IPS DF 6.9 (cell line): ENCODE measurements around the gene FRMPD2.

Source experiments
- DNase-seq: peaks from one replicate; pipeline ENCODE4 v3.0.0-alpha.2; 2013; ENCODE audit warnings: low read depth, low spot score
- H3K27ac ChIP-seq: one replicate; pipeline ENCODE4 v1.5.1; 2013; ENCODE audit warnings: low read length, control low read depth
- H3K27me3 ChIP-seq: 2 replicates; pipeline ENCODE4 v1.6.1; 2013; ENCODE audit warnings: mild to moderate bottlenecking, low read length; ENCODE audit not compliant: control insufficient read depth, insufficient read depth
- H3K36me3 ChIP-seq: 2 replicates; pipeline ENCODE4 v1.6.1; 2013; ENCODE audit warnings: low read length; ENCODE audit not compliant: control insufficient read depth, insufficient read depth
- H3K4me1 ChIP-seq: 2 replicates; pipeline ENCODE4 v1.6.1; 2013; ENCODE audit warnings: low read length; ENCODE audit not compliant: control insufficient read depth, insufficient read depth
- H3K4me3 ChIP-seq: 2 replicates; pipeline ENCODE4 v1.5.1; 2013; ENCODE audit warnings: mild to moderate bottlenecking, low read length
- H3K9me3 ChIP-seq: 2 replicates; pipeline ENCODE4 v1.6.1; 2013; ENCODE audit warnings: low read length, inconsistent platforms; ENCODE audit not compliant: control insufficient read depth, insufficient read depth
- WGBS: extraction: QIAGEN DNeasy Blood & Tissue Kit; methylation state at CpG from one replicate; pipeline ENCODE4 v1.1.7; 2013; ENCODE audit warnings: mixed read lengths, missing lambda C conversion rate; ENCODE audit not compliant: insufficient read length, insufficient coverage; 5-methylcytosine and 5-hydroxymethylcytosine counted together

The FRMPD2 gene

DNA sequence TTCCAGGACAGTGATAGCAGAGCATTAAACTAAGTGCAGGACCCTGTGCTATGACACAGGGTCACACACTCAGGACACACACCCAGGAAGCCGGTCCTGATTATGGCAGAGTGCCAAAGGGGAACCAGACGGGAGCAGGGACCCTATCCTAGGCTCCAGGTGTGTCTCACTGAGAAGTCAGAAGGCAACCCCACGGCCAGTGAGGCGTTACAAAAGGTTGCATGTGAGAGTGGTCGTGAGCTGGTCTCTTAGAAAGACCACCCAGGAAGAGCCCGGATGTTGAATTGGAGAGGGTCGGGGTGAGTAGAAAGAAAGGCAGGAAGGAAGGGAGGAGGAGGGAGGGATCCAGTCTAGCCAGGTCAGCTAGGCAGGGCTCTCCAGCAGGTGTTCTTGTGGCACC, 31.0 kb downstream of the FRMPD2 start:
- Histone ChIP-seq H3K27me3 (no peaks in the 10 kb centered on the region), H3K36me3 (no peaks in the 10 kb centered on the region), H3K9me3 (no peaks in the 10 kb centered on the region), H3K27ac (no peak overlapping the region), H3K4me3 (no peak overlapping the region), H3K4me1 (peaks cover 2% of the 10 kb centered on the region; the same call in 1 of the 2 replicates)
- no CpG with 5 or more reads among the region's 7 CpGs for WGBS
- no peak for DNase-seq

DNA sequence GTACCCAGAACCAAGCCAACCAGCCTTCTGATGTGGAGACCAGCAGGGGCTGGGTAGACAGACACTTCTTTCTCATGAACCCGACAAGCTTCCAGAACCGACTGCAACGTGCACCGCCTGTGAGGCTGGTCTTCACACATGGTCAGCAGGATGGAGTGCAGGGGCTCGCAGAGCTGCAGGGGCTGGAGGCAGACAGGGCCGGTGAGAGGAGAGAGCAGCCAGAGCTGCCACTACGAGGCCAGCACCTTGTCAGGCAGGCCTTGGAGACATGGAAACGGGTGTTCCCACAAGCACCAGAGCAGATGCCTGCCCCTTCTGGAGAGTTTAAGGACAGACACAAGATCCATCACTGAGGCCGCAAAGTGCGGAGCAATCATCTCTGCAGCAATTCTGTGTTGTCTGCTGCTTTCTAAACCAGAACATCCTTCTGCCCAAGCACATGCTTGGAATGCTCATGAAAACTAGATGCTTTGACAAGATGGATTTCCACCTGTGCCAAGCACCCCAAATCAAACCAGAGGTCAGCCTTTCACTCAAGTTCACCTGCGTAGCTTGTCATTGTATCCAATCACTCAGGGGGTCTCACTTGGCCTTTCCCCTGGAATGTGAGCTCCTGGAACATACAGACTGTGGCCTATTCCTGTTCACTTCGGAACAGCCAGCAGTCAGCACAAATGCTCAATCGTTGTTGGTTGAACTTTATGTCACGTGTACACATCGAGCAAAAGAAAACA, 32.2 kb downstream of the FRMPD2 start:
- Histone ChIP-seq H3K27ac (no peak overlapping the region), H3K27me3 (no peaks in the 10 kb centered on the region), H3K9me3 (no peaks in the 10 kb centered on the region), H3K4me1 (no peaks in the 10 kb centered on the region), H3K36me3 (no peaks in the 10 kb centered on the region), H3K4me3 (no peak overlapping the region)
- no peak for DNase-seq
- no CpG with 5 or more reads among the region's 15 CpGs for WGBS

DNA sequence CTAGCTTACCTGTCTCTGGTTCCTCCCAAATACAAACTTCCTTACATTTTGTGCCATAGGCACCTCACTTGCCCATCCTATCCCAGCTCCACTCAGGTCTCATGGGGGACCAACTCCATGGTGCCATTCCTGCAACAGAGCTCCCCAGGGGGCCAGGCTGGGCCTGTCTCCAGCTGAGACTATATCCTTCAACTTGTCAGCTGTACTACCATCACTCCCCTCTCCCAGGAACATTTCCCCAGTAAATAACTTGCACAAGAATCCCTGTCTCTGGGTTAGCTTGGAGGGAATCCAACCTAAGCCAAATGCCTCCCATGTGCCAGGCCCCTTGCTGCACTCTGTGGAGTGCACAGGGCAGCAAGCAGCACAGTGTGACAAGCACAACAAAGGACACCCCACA, 33.2 kb downstream of the FRMPD2 start:
- peaks cover under 1% of the 10 kb centered on the region; the same call in 1 of the 2 replicates for H3K4me1 ChIP-seq
- H3K9me3 ChIP-seq = no peaks in the 10 kb centered on the region
- H3K27me3 ChIP-seq = no peaks in the 10 kb centered on the region
- H3K36me3 ChIP-seq = no peaks in the 10 kb centered on the region
- no peak overlapping the region for H3K27ac ChIP-seq
- no peak for DNase-seq
- H3K4me3 ChIP-seq = no peak overlapping the region

- Histone ChIP-seq H3K9me3 (no peaks in the 10 kb centered on the region), H3K27me3 (no peaks in the 10 kb centered on the region), H3K4me1 (peaks cover 3% of the 10 kb centered on the region; the same call in 1 of the 2 replicates), H3K36me3 (no peaks in the 10 kb centered on the region), H3K4me3 (no peak overlapping the region), H3K27ac (no peak overlapping the region)
- no peak for DNase-seq
- no CpG with 5 or more reads among the region's 7 CpGs for WGBS
These were observed 34.3 kb downstream of the FRMPD2 start for GRCh38 chr10:48240196-48240595.

- Histone ChIP-seq H3K9me3 (no peaks in the 10 kb centered on the region), H3K36me3 (no peaks in the 10 kb centered on the region), H3K27me3 (no peaks in the 10 kb centered on the region), H3K4me3 (no peak overlapping the region), H3K4me1 (peaks cover 3% of the 10 kb centered on the region; the same call in 1 of the 2 replicates), H3K27ac (no peak overlapping the region)
- no peak for DNase-seq
- WGBS = no CpG with 5 or more reads among the region's 2 CpGs
These were observed 34.9 kb downstream of the FRMPD2 start for GRCh38 chr10:48239618-48240017.

- no CpG with 5 or more reads among the region's 9 CpGs for WGBS
- H3K27ac ChIP-seq = no peak overlapping the region
- H3K27me3 ChIP-seq = no peaks in the 10 kb centered on the region
- DNase-seq = no peak
- no peaks in the 10 kb centered on the region for H3K9me3 ChIP-seq
- no peaks in the 10 kb centered on the region for H3K36me3 ChIP-seq
- peaks cover 3% of the 10 kb centered on the region; the same call in 1 of the 2 replicates for H3K4me1 ChIP-seq
- H3K4me3 ChIP-seq = no peak overlapping the region
These were observed 35.5 kb downstream of the FRMPD2 start for GRCh38 chr10:48238826-48239520.

- Histone ChIP-seq H3K4me1 (peaks cover 3% of the 10 kb centered on the region; the same call in 1 of the 2 replicates), H3K27me3 (no peaks in the 10 kb centered on the region), H3K9me3 (no peaks in the 10 kb centered on the region), H3K4me3 (no peak overlapping the region), H3K27ac (no peak overlapping the region), H3K36me3 (no peaks in the 10 kb centered on the region)
- no peak for DNase-seq
- WGBS = no CpG with 5 or more reads among the region's 16 CpGs
These were observed 36.9 kb downstream of the FRMPD2 start for GRCh38 chr10:48237259-48238250.

DNA sequence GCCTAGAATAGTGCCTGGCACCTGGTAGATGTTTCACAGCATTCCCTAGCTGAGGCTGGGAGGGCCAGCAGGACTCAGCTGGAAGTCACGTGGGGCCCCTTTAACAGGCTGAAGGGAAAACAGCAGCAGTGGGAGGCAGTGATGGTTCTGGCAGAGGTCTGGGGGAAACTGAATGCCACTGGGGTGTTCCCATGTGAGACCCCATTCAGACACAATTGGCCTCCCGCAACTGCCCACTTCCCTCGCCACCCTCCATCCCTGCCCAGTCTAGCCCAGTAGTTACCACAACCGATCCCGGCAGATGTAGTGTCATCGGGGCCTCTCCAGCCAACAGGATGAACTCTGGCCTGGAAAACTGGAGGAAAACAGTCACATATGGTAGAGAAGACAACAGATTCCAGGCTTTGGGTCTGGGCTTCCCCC, 38.3 kb downstream of the FRMPD2 start:
- Histone ChIP-seq H3K36me3 (no peaks in the 10 kb centered on the region), H3K27ac (no peak overlapping the region), H3K4me3 (no peak overlapping the region), H3K4me1 (peaks cover 3% of the 10 kb centered on the region; the same call in 1 of the 2 replicates), H3K27me3 (no peaks in the 10 kb centered on the region), H3K9me3 (no peaks in the 10 kb centered on the region)
- no peak for DNase-seq
- no CpG with 5 or more reads among the region's 6 CpGs for WGBS

- H3K4me1 ChIP-seq = peaks cover 3% of the 10 kb centered on the region; the same call in 1 of the 2 replicates
- no peak for DNase-seq
- no peak overlapping the region for H3K4me3 ChIP-seq
- no peaks in the 10 kb centered on the region for H3K27me3 ChIP-seq
- H3K27ac ChIP-seq = no peak overlapping the region
- H3K36me3 ChIP-seq = no peaks in the 10 kb centered on the region
- WGBS = no CpG with 5 or more reads among the region's 4 CpGs
- H3K9me3 ChIP-seq = no peaks in the 10 kb centered on the region
These were observed 39.0 kb downstream of the FRMPD2 start for GRCh38 chr10:48235501-48235900.

- Histone ChIP-seq H3K27ac (no peak overlapping the region), H3K27me3 (no peaks in the 10 kb centered on the region), H3K4me3 (no peak overlapping the region), H3K36me3 (no peaks in the 10 kb centered on the region), H3K9me3 (no peaks in the 10 kb centered on the region), H3K4me1 (peaks cover 3% of the 10 kb centered on the region; the same call in 1 of the 2 replicates)
- DNase-seq = no peak
- no CpG with 5 or more reads among the region's 4 CpGs for WGBS
These were observed 39.7 kb downstream of the FRMPD2 start for GRCh38 chr10:48234787-48235186.
